Measurements from ENCODE around the gene CPA5. TPM values are rescaled to one million over a fixed set of nuclear protein-coding genes. Genes with fewer than 3 reads are reported as not detected.
A peak's percentile ranks its signal among the peaks of the same experiment; 100 is the strongest.

Gene CPA5
- total and polyA plus RNA-seq, 2 experiments from 2014 or later = 0.98 TPM; not detected in 1

DNA sequence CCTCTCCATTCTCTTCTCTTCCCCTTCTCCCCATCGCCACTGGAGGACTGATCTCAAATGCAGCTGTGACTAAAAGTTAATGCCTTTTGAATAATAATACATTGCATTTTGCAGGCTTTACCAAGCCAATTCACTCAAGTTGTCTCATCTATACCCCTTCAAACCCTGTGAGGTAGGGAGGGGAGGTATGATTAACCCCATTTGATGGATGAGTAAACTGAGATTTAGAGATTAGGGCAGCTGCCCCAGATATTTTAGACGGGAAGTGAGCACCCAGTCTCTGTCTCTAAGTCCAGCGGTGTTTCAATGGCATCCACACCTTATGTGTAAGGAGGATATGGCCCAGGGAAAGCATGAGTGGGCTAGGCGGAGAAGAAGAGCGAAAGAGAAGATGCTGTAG lies 1.1 kb downstream of the CPA5 start:
- H3K27me3 ChIP-seq = no peaks in the 10 kb centered on the region

DNA sequence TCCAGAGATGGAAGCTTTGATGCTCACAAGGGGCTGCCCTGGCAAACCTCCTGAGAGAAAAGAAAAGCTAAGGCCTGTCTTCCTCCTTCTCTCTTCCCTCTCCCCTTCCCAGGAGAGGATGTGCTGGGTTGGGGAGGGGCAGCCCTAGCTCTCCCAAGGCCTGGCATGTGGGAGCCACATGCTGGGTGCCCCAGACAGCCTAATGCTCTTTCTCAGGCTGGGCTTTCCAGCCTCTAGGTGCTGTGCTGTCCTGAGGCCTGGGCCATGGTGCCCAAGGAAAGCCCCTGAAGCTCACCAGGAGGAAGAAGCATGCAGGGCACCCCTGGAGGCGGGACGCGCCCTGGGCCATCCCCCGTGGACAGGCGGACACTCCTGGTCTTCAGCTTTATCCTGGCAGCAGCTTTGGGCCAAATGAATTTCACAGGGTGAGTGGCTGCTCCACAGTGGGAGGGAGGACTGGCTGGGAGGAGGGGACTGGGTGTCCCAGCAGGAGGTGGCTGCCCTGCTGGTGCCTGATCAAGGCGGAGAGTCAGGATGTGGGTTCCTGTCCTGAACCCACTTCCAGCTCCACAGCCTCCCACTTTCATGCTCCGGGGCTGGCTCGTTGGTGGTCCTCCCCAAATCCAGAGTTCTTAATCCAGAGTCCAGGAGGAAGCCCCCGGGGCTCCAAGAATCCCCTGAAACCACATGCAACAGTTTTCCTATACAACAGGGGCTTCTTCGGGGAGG lies 1.7 kb downstream of the CPA5 start:
- H3K4me3 ChIP-seq = no peak overlapping the region
- peaks cover 18% of the 10 kb centered on the region for H3K4me1 ChIP-seq (ENCODE audit: low read depth)
- H3K27me3 ChIP-seq = no peaks in the 10 kb centered on the region
- no peaks in the 10 kb centered on the region for H3K9me3 ChIP-seq (ENCODE audit: low read depth)
- no peak for DNase-seq (ENCODE audit: low read depth in 1 of 2, low spot score in 1 of 2)
- no peak overlapping the region for H3K27ac ChIP-seq
- H3K36me3 ChIP-seq = no peaks in the 10 kb centered on the region
- TF ChIP-seq, protein P1, sequence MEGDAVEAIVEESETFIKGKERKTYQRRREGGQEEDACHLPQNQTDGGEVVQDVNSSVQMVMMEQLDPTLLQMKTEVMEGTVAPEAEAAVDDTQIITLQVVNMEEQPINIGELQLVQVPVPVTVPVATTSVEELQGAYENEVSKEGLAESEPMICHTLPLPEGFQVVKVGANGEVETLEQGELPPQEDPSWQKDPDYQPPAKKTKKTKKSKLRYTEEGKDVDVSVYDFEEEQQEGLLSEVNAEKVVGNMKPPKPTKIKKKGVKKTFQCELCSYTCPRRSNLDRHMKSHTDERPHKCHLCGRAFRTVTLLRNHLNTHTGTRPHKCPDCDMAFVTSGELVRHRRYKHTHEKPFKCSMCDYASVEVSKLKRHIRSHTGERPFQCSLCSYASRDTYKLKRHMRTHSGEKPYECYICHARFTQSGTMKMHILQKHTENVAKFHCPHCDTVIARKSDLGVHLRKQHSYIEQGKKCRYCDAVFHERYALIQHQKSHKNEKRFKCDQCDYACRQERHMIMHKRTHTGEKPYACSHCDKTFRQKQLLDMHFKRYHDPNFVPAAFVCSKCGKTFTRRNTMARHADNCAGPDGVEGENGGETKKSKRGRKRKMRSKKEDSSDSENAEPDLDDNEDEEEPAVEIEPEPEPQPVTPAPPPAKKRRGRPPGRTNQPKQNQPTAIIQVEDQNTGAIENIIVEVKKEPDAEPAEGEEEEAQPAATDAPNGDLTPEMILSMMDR (IDR thresholded peaks at IDR 0.05; ENCODE audit: low read depth, low read length) = no peak

More for the DNA sequence above, 1.1 kb downstream of the CPA5 start:
- Histone ChIP-seq H3K4me3 (no peak overlapping the region), H3K9me3 (ENCODE audit: low read depth) (no peaks in the 10 kb centered on the region), H3K4me1 (ENCODE audit: low read depth) (peaks cover 12% of the 10 kb centered on the region), H3K36me3 (no peaks in the 10 kb centered on the region), H3K27ac (no peak overlapping the region)
- no peak for DNase-seq (ENCODE audit: low read depth in 1 of 2, low spot score in 1 of 2)
- TF ChIP-seq, protein P1 (IDR thresholded peaks at IDR 0.05; ENCODE audit: low read depth, low read length) = no peak

DNA sequence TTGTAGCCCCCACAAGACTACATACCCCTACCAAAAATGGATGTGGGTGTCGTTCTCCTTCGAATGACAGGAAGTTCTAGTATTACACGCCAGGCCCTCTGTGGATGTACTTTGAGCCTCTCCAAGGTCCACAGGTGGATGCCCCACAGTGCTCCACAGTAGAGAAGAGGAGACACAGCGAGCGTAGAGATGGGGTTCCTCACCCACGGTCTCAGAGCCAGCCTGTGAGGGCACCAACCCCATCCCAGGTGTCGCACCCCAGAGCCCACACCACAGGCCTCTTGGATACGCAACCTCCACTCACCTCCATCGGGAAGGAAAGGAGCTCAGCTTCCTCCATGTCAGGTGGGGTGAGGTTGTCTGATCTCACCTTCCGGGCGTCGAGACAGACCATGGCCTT lies 2.3 kb downstream of the CPA5 start:
- H3K9me3 ChIP-seq (ENCODE audit: low read depth) = no peaks in the 10 kb centered on the region
- H3K27me3 ChIP-seq = no peaks in the 10 kb centered on the region
- TF ChIP-seq, protein P1 (IDR thresholded peaks at IDR 0.05; ENCODE audit: low read depth, low read length) = no peak
- no peak overlapping the region for H3K27ac ChIP-seq
- peaks cover 24% of the 10 kb centered on the region for H3K4me1 ChIP-seq (ENCODE audit: low read depth)
- no peak overlapping the region for H3K4me3 ChIP-seq
- H3K36me3 ChIP-seq = no peaks in the 10 kb centered on the region
- no peak for DNase-seq (ENCODE audit: low read depth in 1 of 2, low spot score in 1 of 2)

DNA sequence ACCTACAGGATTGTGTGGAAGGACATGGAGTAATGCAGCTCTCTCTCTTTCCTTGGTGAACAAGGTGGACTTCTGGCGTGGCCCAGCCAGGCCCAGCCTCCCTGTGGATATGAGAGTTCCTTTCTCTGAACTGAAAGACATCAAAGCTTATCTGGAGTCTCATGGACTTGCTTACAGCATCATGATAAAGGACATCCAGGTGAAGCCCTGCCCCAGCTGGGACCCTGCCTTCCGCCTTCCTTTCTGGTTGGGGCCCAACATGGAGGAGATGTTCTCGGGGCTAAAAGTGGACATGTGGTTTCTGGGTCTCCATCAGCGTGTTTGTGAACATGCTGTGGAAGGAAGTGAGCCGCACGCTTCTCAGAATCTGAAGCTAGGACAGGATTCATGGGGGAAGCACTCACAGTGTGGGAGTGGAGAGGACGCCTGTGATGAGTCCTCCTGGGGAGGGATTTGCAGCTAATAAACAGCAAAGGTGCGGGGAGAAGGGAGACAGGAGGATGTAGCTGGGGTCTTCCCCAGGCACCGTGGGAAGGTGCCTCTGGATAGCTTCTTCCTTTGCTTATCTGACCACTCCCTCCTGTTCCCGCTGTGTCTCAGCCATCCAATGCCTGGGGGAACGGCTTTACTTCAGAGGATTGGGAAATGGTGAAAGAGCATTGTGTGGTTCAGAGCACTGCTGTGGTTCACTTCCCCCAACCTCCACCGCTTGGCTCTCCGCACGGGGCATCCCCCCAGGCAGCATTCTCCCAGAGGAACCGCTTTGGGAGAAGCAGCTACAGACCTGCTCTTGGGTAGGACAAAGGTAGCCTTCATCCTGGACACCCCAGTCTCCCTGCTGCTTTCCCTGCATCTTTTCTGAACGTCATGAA lies 5.5 kb downstream of the CPA5 start:
- peak in 1 of 2 donors; percentile 79 for DNase-seq (ENCODE audit: low read depth in 1 of 2, low spot score in 1 of 2)
- TF ChIP-seq, protein P1 (IDR thresholded peaks at IDR 0.05; ENCODE audit: low read depth, low read length) = no peak
- peaks cover 28% of the 10 kb centered on the region for H3K4me1 ChIP-seq (ENCODE audit: low read depth)
- H3K27me3 ChIP-seq = no peaks in the 10 kb centered on the region
- no peaks in the 10 kb centered on the region for H3K36me3 ChIP-seq
- no peaks in the 10 kb centered on the region for H3K9me3 ChIP-seq (ENCODE audit: low read depth)
- H3K27ac ChIP-seq = no peak overlapping the region
- no peak overlapping the region for H3K4me3 ChIP-seq

DNA sequence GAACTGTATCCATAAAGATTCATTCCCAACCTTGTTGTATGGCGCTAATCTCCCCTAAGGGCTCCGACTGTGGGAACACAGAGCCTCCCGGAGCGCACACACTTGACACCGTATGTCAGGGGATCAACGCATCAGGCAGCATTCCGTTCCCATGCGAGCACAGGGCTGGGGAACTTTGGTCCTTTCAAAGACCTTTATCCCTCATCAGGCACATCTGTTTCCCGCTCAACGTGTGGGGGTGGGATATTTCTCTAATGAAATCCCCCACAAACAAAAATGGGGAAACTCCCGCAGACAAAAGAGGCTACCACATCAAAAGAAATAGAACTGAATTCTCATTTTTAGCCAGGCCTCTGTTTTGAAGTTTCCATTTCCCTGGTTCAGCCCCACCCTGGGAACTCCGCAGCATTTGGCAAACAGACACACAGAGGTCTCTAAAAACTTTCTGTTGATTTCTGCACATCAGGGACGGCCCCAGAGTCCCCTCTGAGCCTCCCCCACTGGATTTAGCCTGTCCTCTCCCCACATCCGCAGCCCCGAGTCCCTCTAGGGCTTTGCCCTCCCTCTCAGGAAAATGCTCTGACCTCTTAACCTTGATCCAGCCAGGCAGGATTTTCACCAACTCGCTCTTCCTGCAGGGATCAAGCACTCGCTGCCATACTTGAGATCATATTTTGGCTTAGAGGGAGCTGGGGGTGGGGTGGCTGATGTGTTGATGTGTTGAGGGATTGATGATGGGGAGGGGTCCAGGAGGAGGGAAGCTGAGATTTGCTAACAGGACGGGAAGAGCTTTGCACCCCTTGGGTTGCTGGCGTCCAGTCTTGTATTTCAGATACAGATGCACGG lies 6.6 kb downstream of the CPA5 start:
- Histone ChIP-seq H3K27ac (peak overlapping the region; percentile 79), H3K36me3 (no peaks in the 10 kb centered on the region), H3K9me3 (ENCODE audit: low read depth) (no peaks in the 10 kb centered on the region), H3K4me1 (ENCODE audit: low read depth) (peaks cover 30% of the 10 kb centered on the region), H3K4me3 (no peak overlapping the region), H3K27me3 (no peaks in the 10 kb centered on the region)
- TF ChIP-seq, protein P1 (IDR thresholded peaks at IDR 0.05; ENCODE audit: low read depth, low read length) = no peak
- DNase-seq (ENCODE audit: low read depth in 1 of 2, low spot score in 1 of 2) = peak in 1 of 2 donors; percentile 64

Measured in cardiac muscle cell (in vitro differentiated cells and primary cell).